HCT116 (cell line): Measurements from ENCODE around the gene ACTL7B. TPM values are rescaled to one million over a fixed set of nuclear protein-coding genes. Genes with fewer than 3 reads are reported as not detected.

ENCODE experiments used
- ATAC-seq: fragments of 200-7000 bp; cut with Tn5 transposase; 2 replicates; pipeline ENCODE4 v1.9.1; 2020; ENCODE audit warnings: mild to moderate bottlenecking, moderate library complexity
- BruUV-seq: library from RNA; stranded (reverse); fragments of 400-500 nt; replicated peaks from 2 replicates; lab custom pipeline; 2021; lab: Mats Ljungman, UMichigan
- CTCF ChIA-PET: fragments of 300-600 bp; sonication (Branson Sonifier 250); formaldehyde crosslinking; loops from one replicate; lab custom pipeline; 2021; ENCODE audit warnings: antibody characterized with exemption; lab: Charles Lee
- POLR2A ChIA-PET: fragments of 300-600, 350-600 bp; sonication (Branson Sonifier 250); formaldehyde crosslinking; loops from one replicate; lab custom pipeline; 2021; ENCODE audit warnings: antibody characterized with exemption; lab: Charles Lee
- RAD21 ChIA-PET, 2 experiments: fragments of 300-600 bp; sonication (Branson Sonifier 250); formaldehyde crosslinking; loops; one replicate each; lab custom pipeline; 2023; ENCODE audit warnings: low total read pairs in 2 of 2; ENCODE audit not compliant: uncharacterized antibody in 2 of 2, unreplicated experiment in 2 of 2, low non-redundant PET in 1 of 2; lab: Charles Lee
- DNase-seq: peaks from one replicate; pipeline ENCODE4 v3.0.0-alpha.2; 2010; ENCODE audit warnings: low read depth, low spot score
- H2AFZ ChIP-seq: fragments of 200-600 bp; shearing (Covaris generic), sonication (generic); 2 replicates; pipeline ENCODE4 v1.6.1; 2017; ENCODE audit warnings: low read depth, mixed run types, mixed read lengths, antibody characterized with exemption, low read length; ENCODE audit not compliant: poor library complexity, severe bottlenecking
- H3K27ac ChIP-seq: 2 replicates; pipeline ENCODE4 v1.5.1; 2012; ENCODE audit warnings: low read depth, low read length
- H3K27me3 ChIP-seq: fragments of 200-600 bp; sonication (generic); 2 replicates; pipeline ENCODE4 v1.6.1; 2016; ENCODE audit warnings: mixed run types, low read length, mixed read lengths; ENCODE audit not compliant: insufficient read depth
- H3K36me3 ChIP-seq, 2 experiments: fragments of 200-500 bp in 1 of 2; fragments of 200-600 bp in 1 of 2; sonication (Bioruptor generic) in 1 of 2; sonication (generic) in 1 of 2; 2 replicates each; pipeline versions ENCODE4 v1.5.1 to v1.6.1; 2014 to 2016; ENCODE audit warnings: low read length in 2 of 2, inconsistent platforms in 1 of 2, mixed read lengths in 1 of 2, mixed run types in 1 of 2; ENCODE audit not compliant: insufficient read depth in 2 of 2, control insufficient read depth in 1 of 2
- H3K4me1 ChIP-seq, 2 experiments: fragments of 200-600 bp in 1 of 2; sonication (generic) in 1 of 2; 2 replicates each; pipeline versions ENCODE4 v1.5.1 to v1.6.1; 2012 to 2017; ENCODE audit warnings: low read length in 2 of 2, inconsistent platforms in 1 of 2, mild to moderate bottlenecking in 1 of 2, mixed read lengths in 1 of 2, mixed run types in 1 of 2, moderate library complexity in 1 of 2; ENCODE audit not compliant: insufficient read depth in 2 of 2, control insufficient read depth in 1 of 2
- H3K4me2 ChIP-seq: fragments of 200-600 bp; sonication (generic); 2 replicates; pipeline ENCODE4 v1.6.1; 2017; ENCODE audit warnings: mixed run types, low read length, mixed read lengths
- H3K4me3 ChIP-seq, 2 experiments: fragments of 200-600 bp in 1 of 2; sonication (generic) in 1 of 2; replicated peaks in 1 of 2; 2 replicates each; pipeline ENCODE4 v1.5.1; 2011 to 2016; ENCODE audit warnings: low read length in 2 of 2, control low read depth in 1 of 2, low read depth in 1 of 2, mild to moderate bottlenecking in 1 of 2, mixed read lengths in 1 of 2, mixed run types in 1 of 2
- H3K79me2 ChIP-seq: fragments of 200-600 bp; sonication (generic); 2 replicates; pipeline ENCODE4 v1.6.1; 2017; ENCODE audit warnings: mild to moderate bottlenecking, mixed run types, low read length, moderate library complexity, mixed read lengths; ENCODE audit not compliant: insufficient read depth
- H3K9ac ChIP-seq: fragments of 200-600 bp; sonication (generic); 2 replicates; pipeline ENCODE4 v1.6.1; 2016; ENCODE audit warnings: low read length, mixed read lengths
- H3K9me2 ChIP-seq: fragments of 200-600 bp; sonication (generic), shearing (Covaris generic); 2 replicates; pipeline ENCODE4 v1.6.1; 2017; ENCODE audit warnings: mixed run types, mild to moderate bottlenecking, moderate library complexity; ENCODE audit not compliant: insufficient read depth
- H3K9me3 ChIP-seq, 2 experiments: fragments of 200-500 bp in 1 of 2; fragments of 200-600 bp in 1 of 2; sonication (Bioruptor generic) in 1 of 2; sonication (generic) in 1 of 2; 2 replicates each; pipeline ENCODE4 v1.6.1; 2014 to 2017; ENCODE audit warnings: low read length in 2 of 2, mixed read lengths in 2 of 2, inconsistent platforms in 1 of 2, low read depth in 1 of 2, mild to moderate bottlenecking in 1 of 2, mixed run types in 1 of 2, moderate library complexity in 1 of 2; ENCODE audit not compliant: control insufficient read depth in 1 of 2, insufficient read depth in 1 of 2
- H4K20me1 ChIP-seq: fragments of 200-600 bp; sonication (generic), shearing (Covaris generic); 2 replicates; pipeline ENCODE4 v1.6.1; 2017; ENCODE audit warnings: mixed run types, mild to moderate bottlenecking, moderate library complexity; ENCODE audit not compliant: insufficient read depth
- EGR1 ChIP-seq: IDR thresholded peaks from 2 replicates; pipeline ENCODE4 v1.6.1; 2012; ENCODE audit warnings: low read depth
- ELF1 ChIP-seq: IDR thresholded peaks from 2 replicates; pipeline ENCODE4 v1.6.1; 2012; ENCODE audit warnings: low read depth, borderline replicate concordance
- EZH2 ChIP-seq: fragments of 200-600 bp; sonication (generic); IDR thresholded peaks from 2 replicates; pipeline ENCODE4 v1.6.1; 2017; ENCODE audit warnings: antibody characterized with exemption, mixed run types
- JUND ChIP-seq: IDR thresholded peaks from 2 replicates; pipeline ENCODE4 v1.6.1; 2012
- RAD21 ChIP-seq: IDR thresholded peaks from 2 replicates; pipeline ENCODE4 v1.6.1; 2012; ENCODE audit warnings: low read depth, mild to moderate bottlenecking
- SIN3A ChIP-seq: IDR thresholded peaks from 2 replicates; pipeline ENCODE4 v1.6.1; 2012; ENCODE audit warnings: low read depth
- SP1 ChIP-seq: IDR thresholded peaks from 2 replicates; pipeline ENCODE4 v1.6.1; 2012; ENCODE audit warnings: low read depth
- SRF ChIP-seq: IDR thresholded peaks from 2 replicates; pipeline ENCODE4 v1.6.1; 2012; ENCODE audit warnings: low read depth
- TCF7L2 ChIP-seq: IDR thresholded peaks from 2 replicates; pipeline ENCODE4 v1.7.0; 2011; ENCODE audit warnings: borderline replicate concordance, inconsistent platforms; ENCODE audit not compliant: insufficient read depth, insufficient read length; ENCODE audit errors: extremely low read depth
- YY1 ChIP-seq: IDR thresholded peaks from 2 replicates; pipeline ENCODE4 v1.6.1; 2011; ENCODE audit warnings: low read length, low read depth, moderate library complexity, mild to moderate bottlenecking; ENCODE audit not compliant: insufficient replicate concordance; ENCODE audit errors: extremely low read depth
- intact Hi-C: fragments of 100-400 bp; cut with micrococcal nuclease; formaldehyde crosslinking; loops from 2 replicates; pipeline ENCODE4 v1.10.0; 2022
- total RNA-seq: library from RNA; stranded (reverse); gene quantifications from one replicate; pipeline ENCODE4 v1.2.1, GENCODE V29; 2021; ENCODE audit not compliant: unreplicated experiment
- TF ChIP-seq, protein P1 (sequence below): IDR thresholded peaks from 2 replicates; pipeline ENCODE4 v1.6.1; 2012; ENCODE audit warnings: low read depth

Gene ACTL7B
- total RNA-seq, 1 experiment from 2014 or later: not detected

DNA sequence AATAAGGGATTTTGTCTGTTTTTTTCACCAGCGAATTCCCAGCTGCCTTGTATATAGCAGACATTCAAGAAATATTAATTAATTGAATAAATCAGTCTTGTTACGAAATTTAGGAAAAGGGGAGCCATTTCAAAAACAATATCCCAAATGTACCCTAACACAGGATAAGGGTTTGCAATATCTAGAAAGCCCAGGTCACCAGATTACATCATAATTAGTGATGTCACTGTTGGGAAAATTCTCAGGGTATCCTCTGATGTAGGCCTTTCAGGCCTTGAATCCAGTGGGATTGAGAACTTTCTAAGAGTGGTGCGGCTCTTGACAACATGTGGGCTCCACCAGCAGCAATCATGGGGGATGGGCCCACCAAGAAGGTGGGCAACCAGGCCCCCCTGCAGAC, 6.2 kb upstream of the ACTL7B start, which contains the start of gene ACTL7A:
TSS of gene ACTL7A (plus strand) at position 270 of the 400 bp plus-strand sequence. CDS start at position 327, 57 bp downstream.
- H2AFZ ChIP-seq: no peak within 1 kb of the TSS
- no peaks in the 10 kb centered on the region for H3K9me2 ChIP-seq
- intact Hi-C loops: no loop called here
- POLR2A ChIA-PET: no interaction called here
- no peak for TF ChIP-seq EGR1
- no peaks in the 10 kb centered on the region for H3K79me2 ChIP-seq
- no peaks in the 10 kb centered on the region for H3K36me3 ChIP-seq
- no peak within 1 kb of the TSS for H3K27ac ChIP-seq
- CTCF ChIA-PET: no interaction called here
- H3K4me2 ChIP-seq: no peak within 1 kb of the TSS
- no peak within 1 kb of the TSS for H3K9ac ChIP-seq
- no peaks in the 10 kb centered on the region for H3K27me3 ChIP-seq
- no peaks in the 10 kb centered on the region for H3K9me3 ChIP-seq
- no TSS peak for BruUV-seq
- H3K4me3 ChIP-seq: no peak within 1 kb of the TSS
- RAD21 ChIA-PET: no interaction called here
- DNase-seq (no peak), ATAC-seq (no peak)
- H3K4me1 ChIP-seq: peaks cover 0 to 16% of the 10 kb centered on the region in 2 experiments; a peak in 2 of 4 replicates
- no peaks in the 10 kb centered on the region for H4K20me1 ChIP-seq

- POLR2A ChIA-PET: no interaction called here
- intact Hi-C loops: no loop called here
Observed at GRCh38 chr9:108861464-108861863, 5.7 kb upstream of the ACTL7B start.

More at GRCh38 chr9:108861464-108861863, 5.7 kb upstream of the ACTL7B start:
- Histone ChIP-seq H3K36me3 (no peaks in the 10 kb centered on the region), H3K9me2 (no peaks in the 10 kb centered on the region), H3K27ac (no peak overlapping the region), H3K4me2 (no peak overlapping the region), H3K9ac (no peak overlapping the region), H3K9me3 (no peaks in the 10 kb centered on the region), H3K4me1 (peaks cover 0 to 16% of the 10 kb centered on the region in 2 experiments; a peak in 2 of 4 replicates), H3K79me2 (no peaks in the 10 kb centered on the region), H3K27me3 (no peaks in the 10 kb centered on the region), H3K4me3 (no peak overlapping the region), H4K20me1 (no peaks in the 10 kb centered on the region), H2AFZ (no peak overlapping the region)
- RAD21 ChIA-PET: no interaction called here
- ATAC-seq (no peak), DNase-seq (no peak)
- no TSS peak for BruUV-seq
- CTCF ChIA-PET: no interaction called here
- no peak for TF ChIP-seq YY1
- TF ChIP-seq SRF: no peak
- no peak for TF ChIP-seq TCF7L2
- no peak for TF ChIP-seq SP1
- TF ChIP-seq ELF1: no peak
- no peak for TF ChIP-seq SIN3A
- TF ChIP-seq RAD21: no peak
- TF ChIP-seq, protein P1, sequence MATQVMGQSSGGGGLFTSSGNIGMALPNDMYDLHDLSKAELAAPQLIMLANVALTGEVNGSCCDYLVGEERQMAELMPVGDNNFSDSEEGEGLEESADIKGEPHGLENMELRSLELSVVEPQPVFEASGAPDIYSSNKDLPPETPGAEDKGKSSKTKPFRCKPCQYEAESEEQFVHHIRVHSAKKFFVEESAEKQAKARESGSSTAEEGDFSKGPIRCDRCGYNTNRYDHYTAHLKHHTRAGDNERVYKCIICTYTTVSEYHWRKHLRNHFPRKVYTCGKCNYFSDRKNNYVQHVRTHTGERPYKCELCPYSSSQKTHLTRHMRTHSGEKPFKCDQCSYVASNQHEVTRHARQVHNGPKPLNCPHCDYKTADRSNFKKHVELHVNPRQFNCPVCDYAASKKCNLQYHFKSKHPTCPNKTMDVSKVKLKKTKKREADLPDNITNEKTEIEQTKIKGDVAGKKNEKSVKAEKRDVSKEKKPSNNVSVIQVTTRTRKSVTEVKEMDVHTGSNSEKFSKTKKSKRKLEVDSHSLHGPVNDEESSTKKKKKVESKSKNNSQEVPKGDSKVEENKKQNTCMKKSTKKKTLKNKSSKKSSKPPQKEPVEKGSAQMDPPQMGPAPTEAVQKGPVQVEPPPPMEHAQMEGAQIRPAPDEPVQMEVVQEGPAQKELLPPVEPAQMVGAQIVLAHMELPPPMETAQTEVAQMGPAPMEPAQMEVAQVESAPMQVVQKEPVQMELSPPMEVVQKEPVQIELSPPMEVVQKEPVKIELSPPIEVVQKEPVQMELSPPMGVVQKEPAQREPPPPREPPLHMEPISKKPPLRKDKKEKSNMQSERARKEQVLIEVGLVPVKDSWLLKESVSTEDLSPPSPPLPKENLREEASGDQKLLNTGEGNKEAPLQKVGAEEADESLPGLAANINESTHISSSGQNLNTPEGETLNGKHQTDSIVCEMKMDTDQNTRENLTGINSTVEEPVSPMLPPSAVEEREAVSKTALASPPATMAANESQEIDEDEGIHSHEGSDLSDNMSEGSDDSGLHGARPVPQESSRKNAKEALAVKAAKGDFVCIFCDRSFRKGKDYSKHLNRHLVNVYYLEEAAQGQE: no peak
- no peak for TF ChIP-seq EZH2
- TF ChIP-seq JUND: no peak
